Measurements from ENCODE around the gene CKAP2L.

- TF ChIP-seq POLR2A (IDR thresholded peaks at IDR 0.05; ENCODE audit: low read length) (no peak), GATA1 (IDR thresholded peaks at IDR 0.05; ENCODE audit: low read depth, low read length) (no peak)
These were observed 41.1 kb upstream of the CKAP2L start for GRCh38 chr2:112805542-112805941.
